HG02840 (cell line): Measurements from ENCODE around the gene HOXA9.

ENCODE experiments used
- ATAC-seq: cut with Tn5 transposase; IDR thresholded peaks from one replicate; pipeline ENCODE4 v1.9.1; 2021; ENCODE audit warnings: mild to moderate bottlenecking, moderate library complexity, moderate number of reproducible peaks; ENCODE audit not compliant: unreplicated experiment, low FRiP score

Gene HOXA9

GRCh38 chr7:27145165-27145913 is 20.0 kb downstream of the HOXA9 start:
- ATAC-seq: no peak

- ATAC-seq: no peak
These were observed 20.6 kb downstream of the HOXA9 start for GRCh38 chr7:27144781-27145164.

- no peak for ATAC-seq
These were observed 21.2 kb downstream of the HOXA9 start for GRCh38 chr7:27143950-27144780.

- ATAC-seq: no peak
These were observed 22.1 kb downstream of the HOXA9 start, which contains the start of gene HOXA5 for GRCh38 chr7:27143023-27143949. HOXA5 (minus strand) TSS chr7:27143681; CDS start chr7:27143607, 74 bp downstream.

GRCh38 chr7:27142580-27143022 is 22.7 kb downstream of the HOXA9 start:
- ATAC-seq: no peak

GRCh38 chr7:27141923-27142579 is 23.3 kb downstream of the HOXA9 start:
- no peak for ATAC-seq

GRCh38 chr7:27141137-27141922 is 24.0 kb downstream of the HOXA9 start:
- no peak for ATAC-seq

- no peak for ATAC-seq
These were observed 25.0 kb downstream of the HOXA9 start for GRCh38 chr7:27140126-27140857.

GRCh38 chr7:27139334-27140125 is 25.8 kb downstream of the HOXA9 start:
- ATAC-seq: no peak

GRCh38 chr7:27138985-27139333 is 26.4 kb downstream of the HOXA9 start:
- no peak for ATAC-seq

GRCh38 chr7:27138472-27138871 is 26.9 kb downstream of the HOXA9 start:
- no peak for ATAC-seq

GRCh38 chr7:27137640-27138315 is 27.6 kb downstream of the HOXA9 start:
- ATAC-seq: no peak

- no peak for ATAC-seq
These were observed 30.9 kb downstream of the HOXA9 start for GRCh38 chr7:27134392-27134791.

- ATAC-seq: no peak
These were observed 31.7 kb downstream of the HOXA9 start for GRCh38 chr7:27133409-27134231.

- no peak for ATAC-seq
These were observed 32.4 kb downstream of the HOXA9 start for GRCh38 chr7:27132978-27133377.

GRCh38 chr7:27132214-27132613 is 33.1 kb downstream of the HOXA9 start:
- ATAC-seq: no peak
